HFF-Myc (cell line): ENCODE results near the gene SERINC2.

ENCODE experiments used
- DNase-seq: peaks from one replicate; pipeline ENCODE4 v3.0.0-alpha.2; 2011; ENCODE audit warnings: low read depth; ENCODE audit errors: extremely low read depth
- H3K4me3 ChIP-seq: replicated peaks from 2 replicates; pipeline ENCODE4 v1.5.1; 2011; ENCODE audit warnings: low read depth, mild to moderate bottlenecking, control low read depth, low read length
- TF ChIP-seq, protein P1 (sequence below): IDR thresholded peaks from 2 replicates; pipeline ENCODE4 v1.5.1; 2012; ENCODE audit warnings: mild to moderate bottlenecking, low read depth, low read length, control low read depth; ENCODE audit errors: missing control alignments

The SERINC2 gene

DNA sequence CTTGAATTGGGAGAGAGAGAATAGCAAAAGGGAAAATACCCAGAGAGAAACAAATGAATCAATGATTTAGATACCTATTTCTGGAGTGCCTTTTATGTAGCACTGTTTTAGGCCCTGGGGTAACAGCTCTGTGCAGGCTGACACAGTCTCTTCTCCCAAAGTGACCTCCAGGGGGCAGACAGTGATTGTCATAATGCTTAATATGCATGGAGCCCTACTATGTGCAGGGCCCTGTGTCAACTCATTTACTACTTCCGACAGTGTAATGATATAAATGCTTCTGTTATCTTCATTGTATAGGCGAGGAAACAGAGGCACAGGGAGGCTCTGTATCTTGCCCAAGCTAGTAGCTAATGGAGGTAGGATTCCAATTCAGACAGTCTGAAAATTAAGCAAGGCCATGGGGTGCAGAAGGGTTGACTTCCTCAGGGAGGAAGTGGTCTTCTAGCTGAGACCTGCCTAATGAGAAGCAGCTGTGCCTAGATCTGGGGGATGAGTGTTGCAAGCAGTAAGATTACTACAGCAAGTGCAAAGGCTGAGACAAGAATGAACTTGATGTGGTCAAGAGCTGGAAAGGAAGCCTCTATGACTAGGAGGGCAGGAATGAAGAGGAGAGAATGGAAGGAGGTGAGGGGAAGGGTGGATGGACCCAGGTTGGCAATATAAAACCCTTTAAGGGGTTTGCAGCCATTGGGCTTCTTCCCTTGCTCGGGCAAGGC is 16.2 kb upstream of the SERINC2 start:
- TF ChIP-seq, protein P1, sequence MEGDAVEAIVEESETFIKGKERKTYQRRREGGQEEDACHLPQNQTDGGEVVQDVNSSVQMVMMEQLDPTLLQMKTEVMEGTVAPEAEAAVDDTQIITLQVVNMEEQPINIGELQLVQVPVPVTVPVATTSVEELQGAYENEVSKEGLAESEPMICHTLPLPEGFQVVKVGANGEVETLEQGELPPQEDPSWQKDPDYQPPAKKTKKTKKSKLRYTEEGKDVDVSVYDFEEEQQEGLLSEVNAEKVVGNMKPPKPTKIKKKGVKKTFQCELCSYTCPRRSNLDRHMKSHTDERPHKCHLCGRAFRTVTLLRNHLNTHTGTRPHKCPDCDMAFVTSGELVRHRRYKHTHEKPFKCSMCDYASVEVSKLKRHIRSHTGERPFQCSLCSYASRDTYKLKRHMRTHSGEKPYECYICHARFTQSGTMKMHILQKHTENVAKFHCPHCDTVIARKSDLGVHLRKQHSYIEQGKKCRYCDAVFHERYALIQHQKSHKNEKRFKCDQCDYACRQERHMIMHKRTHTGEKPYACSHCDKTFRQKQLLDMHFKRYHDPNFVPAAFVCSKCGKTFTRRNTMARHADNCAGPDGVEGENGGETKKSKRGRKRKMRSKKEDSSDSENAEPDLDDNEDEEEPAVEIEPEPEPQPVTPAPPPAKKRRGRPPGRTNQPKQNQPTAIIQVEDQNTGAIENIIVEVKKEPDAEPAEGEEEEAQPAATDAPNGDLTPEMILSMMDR = peak; percentile 66
- H3K4me3 ChIP-seq = no peak overlapping the region
- DNase-seq = peak; percentile 94

DNA sequence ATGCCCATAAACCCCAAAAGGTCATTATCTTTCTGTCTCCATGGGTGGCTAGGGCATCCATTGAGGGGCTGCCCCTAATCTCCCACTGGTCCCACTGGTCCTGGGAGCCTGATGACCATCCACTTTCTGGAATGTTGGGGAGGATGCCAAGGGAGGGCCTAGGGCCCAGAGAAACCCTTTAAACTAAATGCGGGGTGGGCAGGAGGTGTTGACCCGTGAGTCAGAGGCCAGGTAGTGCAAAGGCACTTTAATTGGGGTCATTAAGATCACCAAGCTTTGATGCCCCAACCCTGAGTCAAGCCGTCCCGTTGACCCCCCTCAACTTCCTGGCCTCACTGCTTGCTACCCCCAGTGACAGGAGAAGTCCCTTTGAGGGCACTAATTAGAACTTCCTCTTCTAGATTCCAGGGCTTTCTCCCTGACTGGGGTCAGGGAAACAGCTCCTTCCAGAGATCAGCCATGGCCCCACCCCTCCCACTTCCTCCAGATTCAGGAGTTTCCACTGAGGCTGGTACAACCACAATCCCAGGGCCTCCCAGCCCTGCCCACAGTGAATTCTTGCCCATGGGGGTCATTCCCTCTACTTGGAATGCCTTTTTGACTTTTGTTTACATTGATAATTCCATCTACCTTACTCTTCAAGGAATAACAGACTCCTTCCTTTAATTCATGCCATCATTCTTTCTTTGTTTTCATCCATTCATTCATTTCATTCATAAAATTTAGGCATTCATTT is 15.5 kb upstream of the SERINC2 start:
- no peak for DNase-seq
- no peak overlapping the region for H3K4me3 ChIP-seq
- TF ChIP-seq, protein P1 = no peak

DNA sequence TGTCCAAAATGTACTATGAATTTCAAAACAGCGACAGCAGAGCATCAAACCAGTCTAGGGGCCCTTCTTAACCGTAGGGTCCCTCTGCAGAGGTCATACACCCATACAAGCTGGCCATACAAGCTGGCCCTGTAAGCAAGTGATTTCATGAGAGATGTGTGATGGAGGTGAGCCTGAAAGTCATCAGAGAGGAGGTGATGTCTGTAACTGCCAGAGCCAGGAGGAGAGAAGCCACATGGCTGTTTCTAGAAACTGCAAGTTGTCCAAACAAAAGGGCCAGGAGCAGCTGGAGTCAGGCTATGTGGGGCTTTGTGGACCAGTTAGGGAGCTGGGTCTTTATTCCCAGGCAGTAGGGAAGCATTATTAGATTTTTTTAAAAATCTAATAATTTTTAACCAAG is 14.8 kb upstream of the SERINC2 start:
- DNase-seq = no peak
- H3K4me3 ChIP-seq = no peak overlapping the region
- TF ChIP-seq, protein P1 = no peak

DNA sequence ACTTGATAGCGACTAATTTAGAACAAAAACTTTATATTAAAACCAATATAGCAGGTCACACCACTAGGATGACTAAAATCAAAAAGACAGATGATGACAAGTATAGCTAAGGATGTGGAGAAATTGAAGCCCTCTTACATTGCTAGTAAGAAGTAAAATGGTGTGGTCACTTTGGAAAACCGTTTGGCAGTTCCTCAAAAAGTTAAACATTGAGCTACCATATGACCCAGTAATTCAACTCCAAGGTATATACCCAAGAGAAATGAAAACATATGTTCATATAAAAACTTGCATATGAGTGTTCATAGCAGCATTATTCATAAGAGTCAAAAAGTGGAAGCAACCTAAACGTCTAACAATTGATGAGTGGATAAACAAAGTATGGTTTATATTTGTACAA is 13.0 kb upstream of the SERINC2 start:
- TF ChIP-seq, protein P1 = no peak
- no peak for DNase-seq
- no peak overlapping the region for H3K4me3 ChIP-seq

DNA sequence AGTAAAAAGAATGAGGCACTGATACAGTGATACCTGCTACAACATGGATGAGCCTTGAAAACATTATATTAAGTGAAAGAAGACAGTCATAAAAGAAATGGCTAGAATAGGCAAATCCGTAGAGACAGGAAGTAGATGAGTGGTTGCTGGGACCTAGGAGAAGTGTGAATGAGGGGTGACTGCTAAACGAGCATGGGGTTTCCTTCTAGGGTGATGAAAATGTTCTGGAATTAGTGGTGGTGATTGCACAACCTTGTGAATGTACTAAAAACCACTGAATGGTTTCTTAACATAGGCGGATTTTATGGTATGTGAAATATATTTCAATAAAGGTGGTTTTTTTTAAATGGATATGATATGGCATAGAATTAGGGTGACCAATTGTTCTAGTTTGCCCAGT is 12.6 kb upstream of the SERINC2 start:
- no peak for DNase-seq

DNA sequence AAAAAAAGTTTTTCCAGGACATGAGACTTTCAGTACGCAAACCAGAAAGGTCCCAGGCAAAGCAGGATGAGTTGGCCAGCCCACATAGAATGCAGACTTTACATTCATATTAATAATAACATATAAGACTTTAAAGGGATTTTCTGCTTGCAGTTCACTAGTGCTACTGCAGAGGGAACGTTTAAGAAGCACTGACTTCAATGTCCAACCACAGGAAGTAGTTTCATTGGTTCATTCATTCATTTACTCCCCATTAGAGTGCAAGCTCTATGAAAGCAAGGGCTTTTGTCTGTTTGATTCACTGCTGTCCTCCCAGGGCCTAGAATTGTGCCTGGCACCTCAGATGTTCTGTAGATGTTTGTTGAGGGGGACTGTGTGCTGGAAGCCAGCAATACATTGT is 11.8 kb upstream of the SERINC2 start:
- H3K4me3 ChIP-seq = no peak overlapping the region
- TF ChIP-seq, protein P1 = no peak
- no peak for DNase-seq

More for the DNA sequence above, 12.6 kb upstream of the SERINC2 start:
- TF ChIP-seq, protein P1 = no peak
- H3K4me3 ChIP-seq = no peak overlapping the region
